GM12872 (cell line): ENCODE data around the gene C5orf24.

Experiments
- CTCF ChIP-seq: IDR thresholded peaks from 3 replicates; pipeline ENCODE4 v1.5.1; 2011; ENCODE audit warnings: low read depth, mild to moderate bottlenecking, low read length, moderate library complexity; ENCODE audit not compliant: insufficient read depth

The C5orf24 gene

GRCh38 chr5:134905246-134905996 lies 59.7 kb downstream of the C5orf24 start:
- TF ChIP-seq CTCF, result peak; percentile 66

- no peak for TF ChIP-seq CTCF
Observed at GRCh38 chr5:134906811-134907210, 61.0 kb downstream of the C5orf24 start.
